Prostate gland (tissue), 2 donors: ENCODE measurements around the gene EEF2KMT.
"Not testable (repeated sequence)": the region's sequence is repeated elsewhere in the genome, so short reads cannot be mapped to it uniquely, and the experiment has no call there.

Source experiments
- POLR2A ChIP-seq: fragments of 450-650 bp; IDR thresholded peaks from one replicate; pipeline ENCODE4 v1.6.1; 2016; ENCODE audit warnings: antibody characterized with exemption, mild to moderate bottlenecking
- POLR2AphosphoS5 ChIP-seq: sonication (generic); formaldehyde crosslinking; IDR thresholded peaks from one replicate; pipeline ENCODE4 v1.6.1; 2017; ENCODE audit warnings: antibody characterized with exemption
- TF ChIP-seq, protein P1 (sequence below), 4 experiments: fragments of 200-600 bp in 2 of 4; fragments of 450-650 bp in 2 of 4; sonication (generic) in 2 of 4; IDR thresholded peaks; 1 replicate in 3 of 4; 2 replicates in 1 of 4; pipeline ENCODE4 v1.5.1; 2016 to 2019; ENCODE audit warnings: antibody characterized with exemption in 4 of 4, mild to moderate bottlenecking in 2 of 4, moderate library complexity in 2 of 4

DNA sequence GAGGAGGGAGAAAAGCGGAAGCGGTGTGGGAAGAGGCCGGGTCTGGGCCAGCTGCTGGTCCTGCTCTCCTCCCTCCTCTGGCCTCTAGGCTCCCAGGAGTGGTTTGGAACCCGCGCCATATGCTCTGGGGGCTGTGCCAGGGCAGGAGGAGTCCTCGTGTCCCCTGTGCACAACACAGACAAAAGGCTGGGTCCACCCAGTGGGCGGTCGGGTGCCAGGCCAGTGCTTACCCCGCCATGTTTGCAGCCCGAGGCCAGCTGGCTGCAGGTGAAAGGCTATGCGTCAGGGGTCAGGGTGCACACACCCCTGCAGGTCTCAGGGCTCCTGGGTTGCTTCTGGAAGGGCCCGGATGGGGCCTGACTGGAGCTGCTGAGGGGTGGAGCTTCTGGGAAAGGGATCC lies 17.1 kb downstream of the EEF2KMT start:
- TF ChIP-seq, protein P1, sequence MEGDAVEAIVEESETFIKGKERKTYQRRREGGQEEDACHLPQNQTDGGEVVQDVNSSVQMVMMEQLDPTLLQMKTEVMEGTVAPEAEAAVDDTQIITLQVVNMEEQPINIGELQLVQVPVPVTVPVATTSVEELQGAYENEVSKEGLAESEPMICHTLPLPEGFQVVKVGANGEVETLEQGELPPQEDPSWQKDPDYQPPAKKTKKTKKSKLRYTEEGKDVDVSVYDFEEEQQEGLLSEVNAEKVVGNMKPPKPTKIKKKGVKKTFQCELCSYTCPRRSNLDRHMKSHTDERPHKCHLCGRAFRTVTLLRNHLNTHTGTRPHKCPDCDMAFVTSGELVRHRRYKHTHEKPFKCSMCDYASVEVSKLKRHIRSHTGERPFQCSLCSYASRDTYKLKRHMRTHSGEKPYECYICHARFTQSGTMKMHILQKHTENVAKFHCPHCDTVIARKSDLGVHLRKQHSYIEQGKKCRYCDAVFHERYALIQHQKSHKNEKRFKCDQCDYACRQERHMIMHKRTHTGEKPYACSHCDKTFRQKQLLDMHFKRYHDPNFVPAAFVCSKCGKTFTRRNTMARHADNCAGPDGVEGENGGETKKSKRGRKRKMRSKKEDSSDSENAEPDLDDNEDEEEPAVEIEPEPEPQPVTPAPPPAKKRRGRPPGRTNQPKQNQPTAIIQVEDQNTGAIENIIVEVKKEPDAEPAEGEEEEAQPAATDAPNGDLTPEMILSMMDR (IDR thresholded peaks at IDR 0.05): not testable (repeated sequence)
- not testable (repeated sequence) for TF ChIP-seq POLR2A, POLR2AphosphoS5
